NCI-H2196 (cell line): ENCODE measurements around the gene DCTN3.
A peak's percentile ranks its signal among the peaks of the same experiment; 100 is the strongest.

ENCODE experiments used
- DNase-seq: peaks from one replicate; lab custom pipeline; 2025; ENCODE audit not compliant: unreplicated experiment; lab: John Stamatoyannopoulos, UW

Gene DCTN3

DNA sequence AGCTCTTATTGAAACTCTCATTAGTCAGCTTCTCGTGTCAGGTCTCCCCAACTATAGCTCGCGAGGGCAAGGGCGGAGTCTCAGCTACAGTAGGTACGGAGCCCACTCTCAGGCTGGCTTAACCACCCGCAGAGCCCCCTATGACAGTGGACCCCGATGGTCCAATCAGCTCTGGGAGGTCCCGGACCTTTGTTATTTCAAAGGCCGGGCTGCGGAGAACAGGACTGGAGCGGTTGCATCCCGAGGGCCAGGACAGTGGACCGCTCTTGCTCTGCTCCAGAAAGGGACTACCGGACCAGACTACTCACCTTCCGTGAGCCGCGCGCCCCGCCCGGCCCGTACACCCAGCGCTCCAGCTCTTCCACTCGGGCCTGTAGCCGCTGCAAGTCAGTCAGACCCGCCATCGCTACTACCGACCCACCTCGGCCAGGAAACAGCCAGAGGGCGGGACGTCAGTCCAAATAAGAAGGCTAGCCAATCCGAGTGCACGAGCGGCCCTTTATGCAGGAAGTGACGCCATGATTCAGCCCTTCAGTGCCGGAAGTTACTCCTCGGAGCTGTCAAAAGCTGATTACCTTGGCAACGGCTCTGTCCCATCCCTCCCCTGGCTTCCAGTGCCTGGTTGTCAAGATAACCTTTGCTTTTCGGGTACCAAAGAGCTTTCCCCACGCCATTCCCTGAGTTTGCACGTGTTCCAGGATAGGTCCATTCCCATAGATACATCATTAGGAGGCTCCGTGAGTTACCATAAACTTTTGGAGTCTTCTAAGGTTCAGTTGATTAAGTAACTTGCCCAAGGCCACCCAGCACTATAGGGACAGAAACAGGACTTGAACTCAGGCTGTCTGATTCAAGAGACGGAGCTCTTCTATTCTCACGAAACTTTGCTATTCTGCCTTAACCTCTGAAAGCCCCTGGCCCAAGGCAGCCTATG is at the start of gene DCTN3:
TSS of gene DCTN3 (minus strand) at position 435 of the 934 bp plus-strand sequence. CDS start at position 404, 31 bp downstream.
- DNase-seq, result peak; percentile 94

DNA sequence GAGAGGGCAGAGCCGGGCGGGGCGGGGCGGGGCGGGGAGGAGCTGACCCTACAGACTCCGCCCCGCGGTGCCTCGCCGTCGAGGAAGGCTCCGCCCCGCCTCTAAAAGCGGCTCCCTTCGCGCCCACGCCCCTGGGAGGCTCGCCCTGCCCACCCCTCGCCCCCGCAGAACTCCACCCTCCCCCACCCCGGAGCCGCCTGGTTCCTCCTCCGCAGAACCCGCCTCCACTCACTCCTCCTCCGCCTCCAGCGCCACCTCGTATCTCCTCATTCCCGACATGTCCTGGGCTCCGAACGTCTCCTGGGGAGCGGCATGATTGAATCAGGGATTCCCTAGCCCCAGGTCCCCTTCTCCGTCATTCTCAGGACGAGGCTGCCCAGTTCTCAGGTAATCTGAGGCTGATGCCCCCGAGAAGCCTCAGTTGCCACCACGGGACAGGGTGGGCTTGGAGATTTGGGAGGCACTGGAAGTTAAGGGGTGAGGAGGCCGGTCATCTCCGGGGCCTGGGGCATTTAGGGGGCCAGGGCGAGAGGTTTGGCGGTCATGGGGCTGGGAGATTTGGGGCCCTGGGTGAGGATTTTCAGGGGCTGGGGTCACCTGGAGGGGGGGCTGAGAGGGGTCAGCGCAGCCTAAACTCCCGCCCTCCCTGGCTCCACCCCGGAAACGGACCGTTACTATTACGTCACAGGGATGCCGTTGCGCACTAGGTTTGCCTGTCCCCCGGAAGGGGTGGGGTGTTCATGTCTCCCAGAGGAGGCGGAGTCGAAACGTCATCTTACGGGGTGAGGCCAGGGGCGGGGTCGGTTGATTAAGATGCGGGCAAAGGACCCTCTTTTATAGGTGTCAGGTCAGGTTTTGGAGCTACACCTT is 45.3 kb upstream of the DCTN3 start:
- peak; percentile 98 for DNase-seq

DNA sequence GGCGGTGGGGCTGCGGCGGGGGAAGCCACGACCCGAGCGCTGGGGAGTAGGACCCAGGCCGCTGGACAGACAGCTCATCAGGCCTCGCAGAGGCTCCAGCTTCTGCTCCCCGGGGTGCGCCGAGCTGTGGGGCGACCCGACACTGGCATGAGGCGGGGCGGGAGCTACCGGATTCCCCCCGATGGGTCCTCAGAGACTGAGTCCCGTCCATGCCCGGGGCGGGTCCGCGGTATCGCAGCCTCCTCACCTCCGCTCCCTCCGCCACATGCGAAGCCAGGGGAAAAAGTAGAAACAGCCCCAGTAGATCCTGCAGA is 44.7 kb upstream of the DCTN3 start:
- DNase-seq, result no peak

DNA sequence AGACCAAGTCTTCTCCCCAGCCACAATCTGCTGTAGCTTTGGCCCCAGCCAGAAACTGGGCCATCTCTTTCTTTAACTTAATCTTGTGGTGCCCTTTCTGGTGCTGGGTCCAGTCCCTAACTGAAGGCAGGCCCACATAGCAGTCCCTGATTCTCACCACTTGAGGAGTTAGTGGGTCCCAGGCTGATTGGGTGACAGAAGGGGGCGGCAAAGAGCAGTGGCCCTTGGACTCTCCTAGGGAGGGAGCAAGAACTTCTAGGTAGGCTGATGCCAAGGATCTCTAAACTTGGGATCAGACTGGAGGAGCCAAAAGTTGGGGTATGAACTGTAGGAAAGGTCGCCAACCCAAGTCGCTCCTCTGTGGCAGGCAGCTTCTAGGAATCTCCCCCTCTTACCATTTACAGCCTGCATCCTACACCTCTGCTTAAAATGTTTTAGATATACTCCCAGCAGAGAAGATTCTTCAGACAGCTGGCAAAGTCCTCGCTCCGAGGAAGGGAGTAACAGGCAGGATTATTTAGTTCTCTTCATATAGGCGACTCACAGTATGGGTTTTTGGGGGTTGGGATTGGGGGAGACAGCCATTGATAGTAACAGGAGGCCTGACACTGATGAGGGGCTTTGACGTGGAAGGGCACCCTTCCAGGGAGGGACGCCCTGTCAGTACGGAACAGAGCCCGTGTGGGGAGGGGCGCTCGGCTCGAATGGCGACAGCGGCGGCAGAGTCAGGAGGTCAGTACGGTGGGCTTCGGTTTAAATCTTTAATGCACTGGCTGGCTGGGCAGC is 44.2 kb upstream of the DCTN3 start:
- peak; percentile 36 for DNase-seq

DNA sequence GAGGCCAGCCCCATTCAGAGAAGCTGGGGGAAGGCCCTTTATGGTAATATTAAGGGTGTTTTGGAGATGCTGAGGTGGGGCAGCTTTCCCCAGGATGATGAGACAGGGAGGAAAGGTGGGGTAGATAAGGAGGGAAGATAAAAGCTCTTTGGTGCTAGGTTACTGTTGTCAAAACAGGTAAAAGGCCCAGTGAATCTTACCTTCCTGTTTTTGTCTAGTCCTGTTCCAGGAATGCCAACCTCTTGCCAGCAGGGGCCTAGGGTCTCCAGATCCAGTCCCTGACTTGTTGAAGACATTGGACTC is 43.0 kb upstream of the DCTN3 start:
- no peak for DNase-seq

- DNase-seq, result no peak
Measured at GRCh38 chr9:34662526-34663302, 42.4 kb upstream of the DCTN3 start, which contains the start of gene CCL27. TSS of gene CCL27 (minus strand) at chr9:34662657. CDS start at chr9:34662633, 24 bp downstream.

- peak; percentile 81 for DNase-seq
Measured at GRCh38 chr9:34659592-34660253, 39.4 kb upstream of the DCTN3 start.

DNA sequence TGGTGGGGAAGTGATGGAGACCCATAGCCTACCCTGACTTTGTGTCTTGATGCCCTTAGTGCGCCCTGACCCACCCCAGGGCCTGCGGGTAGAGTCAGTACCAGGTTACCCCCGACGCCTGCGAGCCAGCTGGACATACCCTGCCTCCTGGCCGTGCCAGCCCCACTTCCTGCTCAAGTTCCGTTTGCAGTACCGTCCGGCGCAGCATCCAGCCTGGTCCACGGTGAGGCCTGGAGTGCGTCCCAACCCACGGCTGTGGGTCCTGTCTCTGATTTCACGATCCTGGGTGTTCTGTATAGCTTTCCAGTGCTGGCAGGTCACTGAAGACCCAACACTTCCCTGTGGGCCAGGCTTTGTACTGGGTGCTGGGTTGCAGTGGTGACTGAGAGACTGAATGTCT is 38.2 kb upstream of the DCTN3 start:
- DNase-seq, result no peak

DNA sequence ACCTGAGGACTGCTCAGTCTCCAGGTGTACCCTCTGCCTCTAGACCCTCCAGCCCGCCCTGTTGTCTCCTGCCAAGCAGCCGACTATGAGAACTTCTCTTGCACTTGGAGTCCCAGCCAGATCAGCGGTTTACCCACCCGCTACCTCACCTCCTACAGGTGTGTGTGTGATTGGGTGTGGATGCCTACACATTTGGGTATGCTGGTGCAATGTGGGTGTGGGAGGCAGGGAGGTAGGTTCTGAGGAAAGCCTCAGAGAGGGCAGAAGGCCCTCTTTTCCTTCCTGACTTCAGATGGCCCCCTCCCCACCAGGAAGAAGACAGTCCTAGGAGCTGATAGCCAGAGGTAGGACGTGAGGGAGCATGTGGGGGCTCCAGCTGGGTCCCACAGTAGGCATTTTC is 36.7 kb upstream of the DCTN3 start:
- no peak for DNase-seq

- DNase-seq, result no peak
Measured at GRCh38 chr9:34655394-34655793, 35.1 kb upstream of the DCTN3 start.

GRCh38 chr9:34654323-34655051 is 34.2 kb upstream of the DCTN3 start:
- peak; percentile 65 for DNase-seq

GRCh38 chr9:34653151-34654072 is 33.1 kb upstream of the DCTN3 start:
- no peak for DNase-seq

- no peak for DNase-seq
Measured at GRCh38 chr9:34652602-34653000, 32.3 kb upstream of the DCTN3 start.

- no peak for DNase-seq
Measured at GRCh38 chr9:34651876-34652601, 31.7 kb upstream of the DCTN3 start, which contains the start of gene IL11RA. TSS of gene IL11RA (plus strand) at chr9:34652185. CDS start at chr9:34655218, 3,033 bp downstream.

DNA sequence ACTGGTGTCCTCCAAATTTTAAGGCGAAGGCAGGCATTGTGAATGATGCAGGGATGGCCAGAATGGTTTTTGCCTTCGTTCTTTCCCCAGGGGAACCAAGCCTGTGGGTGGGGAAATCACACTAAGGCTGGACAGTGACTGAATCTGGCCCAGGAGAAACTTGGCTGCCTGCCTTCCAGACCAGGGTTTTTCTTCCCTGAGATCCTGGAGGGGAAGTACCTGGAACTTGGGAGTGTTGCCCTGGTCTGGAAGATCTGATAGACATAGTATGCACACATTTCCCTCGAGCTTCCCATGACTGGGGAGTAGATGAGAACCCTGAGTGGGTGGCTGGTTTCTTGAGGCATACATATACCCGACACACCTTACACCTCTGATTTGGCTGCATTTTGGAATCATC is 31.0 kb upstream of the DCTN3 start:
- no peak for DNase-seq

DNA sequence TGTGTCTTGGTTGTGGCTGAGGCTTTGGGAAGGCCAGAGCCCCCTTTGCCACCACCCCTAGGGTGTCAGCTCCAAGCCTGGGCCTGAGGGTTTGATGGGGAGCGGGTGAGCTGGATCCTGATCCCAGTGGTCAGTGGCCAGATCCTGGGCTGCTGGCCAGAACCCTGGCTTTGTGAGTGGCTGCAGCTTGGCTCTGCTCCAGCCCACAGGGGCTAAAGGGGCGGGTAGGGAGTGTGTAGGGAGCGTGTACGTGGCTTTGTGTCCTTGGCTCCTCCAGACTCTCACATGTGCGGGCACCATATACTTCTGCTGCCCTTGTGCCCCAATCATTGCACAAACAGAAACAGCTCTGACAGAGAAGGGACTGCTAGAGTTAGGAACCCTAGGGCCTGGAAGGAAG is 30.5 kb upstream of the DCTN3 start:
- DNase-seq, result no peak

DNA sequence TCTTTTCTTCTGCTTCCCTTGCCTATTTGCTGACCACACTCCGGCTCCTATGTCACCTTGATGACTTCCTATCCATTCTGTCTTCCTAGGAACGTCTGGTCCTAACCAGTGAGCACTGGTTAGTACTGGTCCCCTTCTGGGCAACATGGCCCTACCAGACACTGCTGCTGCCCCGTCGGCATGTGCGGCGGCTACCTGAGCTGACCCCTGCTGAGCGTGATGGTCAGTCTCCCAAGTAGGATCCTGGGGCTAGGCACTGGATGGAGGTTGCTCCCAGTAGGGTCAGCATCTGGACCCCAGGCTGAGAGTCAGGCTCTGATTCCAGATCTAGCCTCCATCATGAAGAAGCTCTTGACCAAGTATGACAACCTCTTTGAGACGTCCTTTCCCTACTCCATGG is 28.4 kb upstream of the DCTN3 start:
- DNase-seq, result no peak

- no peak for DNase-seq
Measured at GRCh38 chr9:34647651-34648050, 27.4 kb upstream of the DCTN3 start.
